HG02642 (cell line): ENCODE results near the gene SLC6A17.

Experiments used
- ATAC-seq: cut with Tn5 transposase; IDR thresholded peaks from one replicate; pipeline ENCODE4 v1.9.1; 2021; ENCODE audit warnings: mild to moderate bottlenecking; ENCODE audit not compliant: unreplicated experiment, poor library complexity

SLC6A17 gene

DNA sequence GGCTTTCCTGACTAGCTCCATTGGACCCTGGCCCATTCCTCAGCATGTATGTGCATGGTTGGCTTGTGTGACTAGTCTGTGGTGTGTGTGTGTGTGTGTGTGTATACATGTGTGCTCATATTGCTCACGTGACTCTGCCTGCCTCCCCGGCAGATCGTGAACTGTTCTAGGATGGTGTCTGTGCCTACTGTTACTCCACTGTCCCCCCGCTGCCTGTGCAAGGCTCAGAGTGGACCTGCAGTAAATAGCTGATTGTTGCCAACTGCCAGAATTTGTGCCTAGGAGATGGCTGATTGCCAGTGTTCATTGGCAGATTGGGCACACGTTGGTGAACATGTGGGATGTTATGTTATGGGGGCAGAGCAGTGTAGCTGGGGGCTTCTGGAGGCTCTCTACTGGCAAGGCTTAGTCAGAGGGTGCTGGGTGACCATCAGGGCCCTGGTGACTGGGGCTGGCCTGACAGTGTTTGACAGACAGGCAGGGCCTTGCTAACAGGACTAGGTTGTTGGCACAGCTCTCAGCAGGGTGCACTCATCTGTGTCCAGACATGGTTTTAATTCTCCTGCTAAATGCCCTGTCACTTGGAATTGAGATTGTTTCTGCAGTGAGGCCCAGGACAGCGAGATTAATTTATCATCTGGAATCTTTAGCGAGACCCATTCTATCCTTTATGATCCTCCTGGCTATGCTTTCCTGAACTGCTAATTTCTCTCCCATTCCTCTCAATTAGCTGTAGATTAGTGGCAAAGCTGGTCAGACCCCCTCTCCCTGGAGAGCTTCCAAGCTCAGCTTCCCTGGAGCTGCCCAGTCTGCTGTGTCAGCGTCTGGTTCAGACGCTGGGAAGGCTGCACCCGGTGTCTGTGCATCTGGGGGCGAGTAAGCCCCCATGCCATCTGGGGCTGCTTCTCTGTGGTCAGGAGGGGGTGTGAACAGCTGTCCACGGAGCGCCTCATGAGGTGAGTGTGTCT is 20.8 kb downstream of the SLC6A17 start:
- ATAC-seq, result no peak

DNA sequence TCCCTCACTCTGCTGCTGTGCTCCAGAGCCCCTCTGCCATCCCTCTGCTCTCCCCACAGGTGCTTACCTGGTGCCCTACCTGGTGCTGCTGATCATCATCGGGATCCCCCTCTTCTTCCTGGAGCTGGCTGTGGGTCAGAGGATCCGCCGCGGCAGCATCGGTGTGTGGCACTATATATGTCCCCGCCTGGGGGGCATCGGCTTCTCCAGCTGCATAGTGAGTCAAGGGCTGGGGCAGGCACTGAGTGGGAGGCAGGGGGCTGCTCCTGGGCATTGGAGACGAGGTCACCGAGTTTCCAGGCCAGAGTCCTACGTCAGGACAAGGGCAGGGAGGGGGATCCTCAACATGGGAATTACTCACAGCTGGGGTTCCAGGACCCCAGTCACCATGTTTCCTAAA is 21.7 kb downstream of the SLC6A17 start:
- ATAC-seq, result no peak

DNA sequence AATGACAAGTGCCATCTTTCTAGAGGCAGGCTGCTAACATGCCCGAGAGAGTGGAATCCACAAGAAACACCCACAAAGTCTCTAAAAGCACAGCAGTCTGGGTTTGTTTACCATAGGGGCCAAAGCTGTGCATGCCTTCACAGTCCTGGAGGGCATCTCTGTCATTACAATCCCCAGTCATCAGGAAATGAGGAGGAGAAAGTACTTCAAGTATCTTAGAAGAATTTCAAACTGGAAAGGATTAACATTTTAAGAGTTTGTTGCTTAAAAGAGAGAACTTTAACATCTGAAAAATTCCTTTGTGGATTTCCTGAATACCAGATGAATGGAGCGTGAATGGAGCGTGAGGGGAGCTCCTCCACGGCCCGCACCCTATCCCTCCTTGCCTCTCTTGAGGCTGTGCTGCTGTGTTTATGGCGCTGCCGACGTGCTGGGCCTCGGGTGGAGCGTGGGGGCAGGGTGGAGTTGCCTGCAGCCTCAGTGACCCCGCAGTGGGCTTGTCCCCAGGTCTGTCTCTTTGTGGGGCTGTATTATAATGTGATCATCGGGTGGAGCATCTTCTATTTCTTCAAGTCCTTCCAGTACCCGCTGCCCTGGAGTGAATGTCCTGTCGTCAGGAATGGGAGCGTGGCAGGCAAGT is 23.3 kb downstream of the SLC6A17 start:
- no peak for ATAC-seq

DNA sequence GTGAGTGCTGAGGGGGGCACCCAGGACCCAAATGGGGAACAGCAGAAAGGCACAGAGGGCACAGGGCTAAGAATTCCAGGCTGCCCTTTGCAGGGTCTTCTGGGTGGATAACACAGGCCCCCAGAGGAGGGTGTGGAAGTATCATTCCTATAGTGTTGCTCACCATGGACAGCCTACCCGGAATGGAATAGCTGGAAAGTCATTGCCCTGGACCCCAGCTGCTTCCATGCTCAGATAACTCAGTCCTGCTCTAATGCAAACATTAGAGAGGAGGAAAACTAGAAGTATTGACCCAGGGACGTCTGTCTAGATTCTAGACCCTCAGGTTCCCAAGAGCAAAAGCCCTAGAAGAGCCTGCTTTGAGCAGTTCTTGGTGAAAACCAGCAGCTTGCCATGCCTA is 24.7 kb downstream of the SLC6A17 start:
- no peak for ATAC-seq

DNA sequence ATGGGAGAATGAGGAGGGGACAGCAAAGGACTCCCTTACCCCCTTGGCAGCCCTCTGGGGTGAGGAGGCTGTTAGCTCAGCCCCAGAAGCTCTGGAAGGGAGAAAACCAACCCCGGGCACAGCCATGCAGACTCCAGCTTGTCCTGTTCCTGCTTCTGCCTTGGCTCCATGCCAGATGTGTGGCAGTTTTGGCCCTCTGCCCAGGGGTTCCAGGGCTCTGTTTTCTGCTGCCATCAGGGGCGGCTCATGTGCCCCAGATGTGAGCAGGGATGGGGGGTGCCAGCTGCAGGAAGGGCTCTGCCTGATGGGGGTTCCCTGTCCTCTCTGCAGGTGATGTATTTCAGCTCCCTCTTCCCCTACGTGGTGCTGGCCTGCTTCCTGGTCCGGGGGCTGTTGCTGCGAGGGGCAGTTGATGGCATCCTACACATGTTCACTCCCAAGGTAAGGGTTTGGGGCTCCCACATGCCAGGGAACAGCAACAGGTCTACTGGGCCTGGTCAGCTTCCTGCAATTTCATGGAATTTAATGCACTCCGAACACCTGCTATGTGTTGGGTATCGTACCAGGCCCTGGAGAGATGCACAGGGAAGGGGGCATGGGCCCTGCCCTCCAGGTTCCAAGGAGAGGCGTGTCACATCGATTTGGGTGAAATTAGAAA is 26.1 kb downstream of the SLC6A17 start:
- ATAC-seq, result no peak

DNA sequence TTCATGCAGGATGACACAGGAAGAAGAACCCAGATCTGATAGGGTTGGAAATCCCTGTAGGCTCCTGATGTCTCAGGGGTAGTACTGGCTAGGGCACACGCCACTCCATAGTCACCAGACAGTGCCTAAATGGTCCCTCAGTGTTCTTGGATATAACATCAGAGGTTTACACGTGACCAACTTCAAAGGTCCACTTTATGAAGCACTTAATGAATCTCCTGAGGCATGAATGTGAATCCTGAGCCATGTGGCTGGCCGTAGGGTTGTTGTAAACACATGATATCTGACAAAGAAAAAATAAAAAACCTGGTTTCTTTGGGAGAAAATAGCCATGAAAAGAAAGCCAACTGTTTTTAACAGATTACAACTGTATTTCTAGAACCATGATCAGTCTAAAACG is 27.5 kb downstream of the SLC6A17 start:
- ATAC-seq, result no peak

DNA sequence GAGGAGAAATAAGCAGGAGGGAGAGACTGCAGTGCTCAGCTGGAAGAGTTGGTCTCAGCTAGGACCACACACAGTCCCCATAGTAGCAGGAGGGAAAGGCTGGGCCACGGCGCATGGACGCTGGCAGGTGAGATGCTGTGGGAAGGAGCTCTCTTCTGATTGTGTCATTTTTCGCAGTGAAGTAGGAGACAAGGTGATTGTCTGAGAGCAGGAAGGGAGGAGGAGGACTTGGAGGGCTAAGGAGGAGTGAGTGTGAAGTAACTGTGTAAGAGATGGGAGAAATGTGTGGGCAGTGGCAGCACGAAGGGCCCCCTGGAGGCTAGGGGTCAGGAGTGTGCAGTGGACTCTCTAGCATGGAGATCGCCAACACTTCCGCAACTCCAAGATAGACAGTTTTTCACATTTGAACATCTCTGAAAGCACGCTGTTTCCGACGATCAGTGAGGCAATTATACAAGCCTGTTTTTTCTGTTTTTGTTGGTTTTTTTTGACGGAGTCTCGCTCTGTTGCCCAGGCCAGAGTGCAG is 33.4 kb downstream of the SLC6A17 start:
- no peak for ATAC-seq

DNA sequence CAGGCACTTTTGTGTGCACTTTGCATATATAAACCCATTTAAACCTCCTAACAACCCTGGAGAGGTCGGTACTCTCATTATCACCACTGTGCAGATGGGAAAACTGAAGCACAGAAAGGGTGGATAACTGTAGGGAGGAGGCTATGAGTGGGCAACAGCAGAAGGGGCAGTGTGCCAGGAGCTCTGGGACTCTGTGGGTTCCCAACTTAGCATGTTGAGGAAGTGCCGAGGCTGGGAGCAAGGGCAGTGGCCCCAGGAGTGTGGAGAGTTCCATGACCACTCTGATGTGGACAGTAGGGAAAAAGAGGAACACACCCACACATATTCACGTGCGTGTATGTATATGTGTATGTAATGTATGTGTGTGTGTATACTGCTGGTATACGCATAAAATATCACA is 34.2 kb downstream of the SLC6A17 start:
- ATAC-seq, result no peak

DNA sequence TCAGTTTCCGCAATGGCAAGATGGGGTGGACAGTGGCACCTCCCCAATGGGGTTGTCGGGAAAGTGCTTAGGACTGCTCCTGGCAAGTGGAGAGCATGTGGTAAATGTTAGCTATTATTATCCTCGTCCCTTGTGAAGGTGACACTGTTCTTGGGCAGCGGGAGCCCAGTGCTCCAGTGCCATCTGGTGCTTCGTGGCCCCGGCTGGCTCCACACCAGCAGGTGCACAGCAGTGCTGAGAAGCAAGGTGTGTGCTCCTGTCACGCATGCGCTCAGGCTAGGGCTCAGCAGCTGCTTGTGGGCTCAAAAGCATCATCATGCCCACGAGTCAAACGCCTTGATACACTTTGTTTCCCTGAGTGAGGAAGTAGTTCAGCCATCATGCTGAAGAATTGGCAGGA is 34.9 kb downstream of the SLC6A17 start:
- no peak for ATAC-seq

DNA sequence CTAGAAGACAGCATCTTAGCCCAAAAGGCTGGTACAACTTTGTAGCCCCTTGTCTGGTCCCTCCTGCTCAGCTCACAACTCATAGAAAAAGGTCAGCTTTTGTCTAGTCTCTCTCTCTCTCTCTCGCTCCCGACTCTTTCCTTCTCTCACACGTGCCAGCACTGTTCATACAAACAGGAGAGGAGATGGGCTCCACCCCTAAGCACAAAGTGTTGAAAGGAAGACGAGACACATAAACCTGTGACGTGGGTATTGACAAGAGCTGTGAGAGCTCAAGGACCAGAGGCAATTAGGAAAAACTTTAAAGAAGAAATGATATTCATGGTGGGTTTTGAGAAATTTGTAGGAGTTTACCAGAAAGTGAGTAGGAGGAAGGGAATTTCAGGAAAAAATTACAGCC is 36.3 kb downstream of the SLC6A17 start:
- no peak for ATAC-seq

DNA sequence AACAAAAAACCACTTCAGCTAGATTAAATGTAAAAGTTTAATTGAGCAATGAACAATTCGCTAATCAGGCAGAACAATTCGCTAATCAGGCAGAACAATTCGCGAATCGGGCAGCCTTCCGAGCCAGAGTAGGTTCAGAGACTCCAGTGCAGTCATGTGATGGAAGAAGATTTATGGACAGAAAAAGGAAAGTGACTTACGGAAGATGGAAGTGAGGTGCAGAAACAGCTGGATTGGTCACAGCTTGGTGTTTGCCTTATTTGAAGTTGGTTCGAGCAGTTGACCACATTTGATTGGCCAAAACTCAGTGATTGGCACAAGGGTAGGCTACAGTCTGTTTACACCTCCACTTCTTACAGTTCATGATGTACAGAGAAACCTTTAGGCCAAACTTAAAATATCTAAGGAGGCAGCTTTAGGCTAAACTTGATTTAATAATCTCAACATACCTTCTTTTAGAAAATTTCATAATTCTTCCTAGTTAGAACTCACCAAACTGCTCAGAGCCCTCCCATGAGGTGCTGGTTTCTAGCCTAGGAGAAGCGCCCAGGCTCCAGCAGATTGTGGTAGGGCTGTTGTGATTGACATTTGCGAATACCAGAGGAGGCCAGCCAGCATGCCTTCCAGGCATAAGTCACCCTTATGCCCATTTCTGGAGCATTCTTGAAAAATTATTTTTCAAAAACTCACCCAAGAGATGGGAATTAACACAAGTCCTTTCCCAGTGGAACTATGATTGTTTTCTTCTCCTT is 37.0 kb downstream of the SLC6A17 start:
- no peak for ATAC-seq

DNA sequence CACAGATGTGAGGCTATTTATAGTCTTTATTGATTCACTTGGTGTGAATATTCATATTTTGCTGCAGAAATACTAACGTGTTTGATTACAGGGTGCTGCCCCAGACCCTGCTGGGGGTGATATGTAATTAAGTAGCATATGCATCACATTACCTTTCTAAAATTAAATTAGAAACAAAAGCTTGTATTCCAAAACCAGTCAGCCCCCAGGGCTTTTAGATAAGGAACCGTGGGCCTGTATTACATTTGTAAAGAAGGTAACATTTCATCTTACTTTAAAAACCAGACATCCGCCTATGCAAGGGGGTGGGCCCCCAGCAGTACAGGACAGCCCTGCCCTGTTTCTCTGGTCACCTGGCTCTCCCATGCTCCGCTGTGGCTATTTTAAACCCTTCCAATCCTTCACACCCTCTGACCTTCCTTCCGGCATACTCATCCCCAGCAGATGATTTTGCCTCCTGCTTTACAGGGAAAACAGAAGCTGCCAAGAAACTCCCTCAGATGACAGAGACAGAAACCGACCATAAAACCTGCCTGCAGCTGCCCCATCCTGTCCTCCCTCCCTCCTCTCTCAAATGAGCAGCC is 37.8 kb downstream of the SLC6A17 start:
- ATAC-seq, result no peak

DNA sequence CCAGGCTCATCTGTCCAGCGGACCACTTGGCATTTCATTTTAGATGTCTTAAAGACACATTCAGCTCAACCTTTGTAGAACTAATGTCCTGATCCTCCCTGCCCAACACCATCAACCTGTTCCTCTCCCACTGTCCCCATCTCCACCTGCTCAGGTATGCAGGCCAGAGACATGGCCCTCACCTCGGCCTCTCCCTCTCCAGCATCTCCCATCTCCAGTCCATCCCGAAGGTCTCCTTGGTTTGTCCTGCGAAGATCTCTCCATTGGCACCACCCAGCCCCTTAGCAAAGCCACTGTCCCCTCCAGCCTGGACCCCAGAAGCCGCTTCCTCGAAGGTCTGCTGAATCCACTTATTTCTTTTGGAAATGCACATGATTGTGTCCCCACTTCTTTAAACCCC is 38.9 kb downstream of the SLC6A17 start:
- ATAC-seq, result no peak

DNA sequence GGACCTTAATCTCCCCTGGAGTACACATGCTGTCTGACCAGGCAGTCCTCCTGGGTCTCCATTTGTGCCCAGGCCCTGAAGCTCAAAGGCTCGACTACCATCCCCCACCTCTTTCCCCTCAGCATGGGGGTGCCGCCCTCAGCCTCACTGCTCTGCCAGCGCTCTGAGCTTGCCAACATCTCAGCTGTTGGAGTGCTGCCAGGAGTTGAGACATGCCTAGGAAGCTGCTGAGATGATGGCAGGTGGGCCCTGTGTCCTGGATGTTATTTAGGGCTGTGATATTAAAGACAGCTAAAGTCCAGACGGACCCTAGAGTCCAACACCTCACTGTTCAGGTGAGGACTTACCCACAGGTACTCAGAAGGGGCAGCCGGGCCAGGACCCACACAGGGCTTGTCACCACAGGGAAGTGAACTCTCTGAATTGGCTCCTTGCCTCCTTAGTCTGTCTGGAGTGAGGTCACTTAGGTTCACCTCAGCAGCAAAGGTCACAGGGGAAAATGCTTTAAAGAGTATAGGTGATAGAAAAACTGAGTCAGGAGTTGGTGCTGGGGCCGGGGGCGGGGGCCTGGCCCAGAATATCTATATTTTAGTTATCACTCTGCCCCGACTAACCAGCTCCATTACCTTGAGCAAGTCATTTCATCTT is 40.1 kb downstream of the SLC6A17 start:
- no peak for ATAC-seq

DNA sequence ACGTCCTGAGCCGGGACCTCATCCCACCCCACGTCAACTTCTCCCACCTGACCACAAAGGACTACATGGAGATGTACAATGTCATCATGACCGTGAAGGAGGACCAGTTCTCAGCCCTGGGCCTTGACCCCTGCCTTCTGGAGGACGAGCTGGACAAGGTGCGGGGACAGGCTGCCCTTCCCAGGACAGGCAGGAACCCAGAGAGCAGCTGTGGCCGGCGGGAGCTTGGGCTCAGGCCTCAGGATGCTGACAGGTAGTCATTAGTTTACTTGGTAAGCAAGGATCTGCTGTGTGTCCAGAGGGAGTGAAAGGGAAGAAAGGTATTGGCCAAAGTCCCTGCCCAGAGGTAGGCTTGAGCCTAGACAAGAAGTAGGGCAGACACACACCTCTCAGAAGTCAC is 42.2 kb downstream of the SLC6A17 start:
- ATAC-seq, result no peak

DNA sequence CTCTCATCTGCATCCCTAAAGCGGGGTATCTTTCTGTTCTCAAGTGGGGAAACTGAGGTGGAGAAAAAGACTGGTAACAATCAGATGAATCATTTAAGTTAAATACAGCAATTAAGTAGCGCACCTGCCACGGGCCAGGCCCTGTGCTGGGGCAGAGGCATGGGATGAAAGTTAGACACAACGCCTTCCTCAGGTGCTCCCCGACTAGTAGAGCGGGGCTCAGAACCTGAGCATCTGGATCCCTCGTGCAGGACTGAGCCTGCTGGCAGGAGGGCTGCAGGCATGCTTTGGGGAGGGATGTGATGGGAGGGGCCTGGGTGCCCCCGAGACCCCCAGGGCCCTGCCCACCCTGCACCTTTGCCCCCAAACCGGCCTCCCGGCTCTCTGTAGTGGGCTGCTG is 44.9 kb downstream of the SLC6A17 start:
- ATAC-seq, result no peak

DNA sequence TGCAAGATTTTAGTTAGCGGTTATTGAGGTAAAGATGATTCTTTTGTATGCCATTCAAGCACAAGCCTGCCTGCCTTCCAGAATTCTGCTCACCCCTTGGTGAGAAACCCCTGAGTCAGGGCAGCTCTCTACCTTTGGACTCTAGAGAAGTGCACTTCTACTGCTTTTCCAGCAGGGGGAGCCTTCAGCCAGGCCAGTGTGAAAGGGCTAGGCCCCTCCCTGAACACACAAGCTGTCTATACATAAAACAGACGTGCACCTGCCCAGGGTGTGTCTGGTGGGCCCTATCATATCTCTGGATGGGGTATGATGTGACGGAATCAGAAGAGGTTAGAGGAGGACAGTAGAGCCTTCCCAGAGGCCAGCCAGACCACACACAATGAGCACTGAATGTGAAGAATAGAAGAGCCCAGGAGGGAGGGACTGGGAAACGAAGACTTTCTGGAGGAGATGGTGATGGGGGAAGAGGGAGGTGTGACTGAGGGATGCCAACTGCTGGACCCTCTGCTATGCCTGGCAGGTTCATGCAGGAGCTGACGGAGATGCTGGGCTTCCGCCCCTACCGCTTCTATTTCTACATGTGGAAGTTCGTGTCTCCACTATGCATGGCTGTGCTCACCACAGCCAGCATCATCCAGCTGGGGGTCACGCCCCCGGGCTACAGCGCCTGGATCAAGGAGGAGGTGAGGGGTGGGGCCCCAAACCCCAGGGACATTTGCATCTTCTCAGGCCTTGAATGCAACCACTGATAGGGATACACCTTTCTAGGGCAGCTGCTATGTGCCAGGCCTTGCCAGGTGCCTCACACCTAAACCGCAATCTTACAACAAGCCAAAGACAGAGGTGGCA is 46.8 kb downstream of the SLC6A17 start:
- peak; percentile 69 for ATAC-seq

DNA sequence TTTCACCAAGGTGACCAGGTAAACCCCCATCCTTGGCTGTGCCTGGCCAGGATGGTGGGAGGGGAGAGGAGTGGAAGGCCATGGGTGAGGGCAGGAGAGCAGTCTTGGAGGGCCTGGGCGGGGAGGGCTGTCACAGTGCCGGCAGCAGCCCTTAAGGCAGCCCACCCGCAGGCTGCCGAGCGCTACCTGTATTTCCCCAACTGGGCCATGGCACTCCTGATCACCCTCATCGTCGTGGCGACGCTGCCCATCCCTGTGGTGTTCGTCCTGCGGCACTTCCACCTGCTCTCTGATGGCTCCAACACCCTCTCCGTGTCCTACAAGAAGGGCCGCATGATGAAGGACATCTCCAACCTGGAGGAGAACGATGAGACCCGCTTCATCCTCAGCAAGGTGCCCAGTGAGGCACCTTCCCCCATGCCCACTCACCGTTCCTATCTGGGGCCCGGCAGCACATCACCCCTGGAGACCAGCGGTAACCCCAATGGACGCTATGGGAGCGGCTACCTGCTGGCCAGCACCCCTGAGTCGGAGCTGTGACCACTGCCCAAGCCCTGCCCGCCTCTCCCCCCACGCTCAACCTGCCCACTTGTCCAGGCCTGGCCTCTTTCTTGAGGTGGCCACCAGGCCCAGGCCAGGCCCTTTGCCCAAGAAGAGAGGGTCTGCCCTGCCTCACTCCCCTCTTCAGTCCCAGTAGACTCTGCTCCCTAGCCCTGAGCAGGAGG is 47.8 kb downstream of the SLC6A17 start:
- ATAC-seq, result no peak
